DND-41 (cell line): Measurements from ENCODE around the gene SRSF9.

Source experiments
- ATAC-seq: fragments of 200-7000 bp; cut with Tn5 transposase; 3 replicates; pipeline ENCODE4 v1.9.1; 2021; ENCODE audit warnings: low read depth; ENCODE audit not compliant: insufficient read depth
- DNase-seq: peaks from one replicate; pipeline ENCODE4 v3.0.0-alpha.2; 2020
- H2AFZ ChIP-seq: 2 replicates; pipeline ENCODE4 v1.6.0; 2012; ENCODE audit warnings: low read depth, low read length
- H3K27ac ChIP-seq: 2 replicates; pipeline ENCODE4 v1.5.1; 2012; ENCODE audit warnings: low read length, inconsistent platforms
- H3K27me3 ChIP-seq: fragments of 200-600 bp; sonication (generic); 2 replicates; pipeline ENCODE4 v1.6.0; 2012; ENCODE audit warnings: low read length, mild to moderate bottlenecking, inconsistent platforms; ENCODE audit not compliant: insufficient read depth, poor library complexity
- H3K36me3 ChIP-seq: 2 replicates; pipeline ENCODE4 v1.5.1; 2012; ENCODE audit warnings: low read length, inconsistent platforms; ENCODE audit not compliant: insufficient read depth
- H3K4me1 ChIP-seq: 2 replicates; pipeline ENCODE4 v1.5.1; 2012; ENCODE audit warnings: mild to moderate bottlenecking, low read length; ENCODE audit not compliant: insufficient read depth
- H3K4me2 ChIP-seq: 2 replicates; pipeline ENCODE4 v1.6.0; 2012; ENCODE audit warnings: mild to moderate bottlenecking, moderate library complexity, low read length, inconsistent platforms; ENCODE audit not compliant: insufficient read depth
- H3K4me3 ChIP-seq, 2 experiments: fragments of 200-600 bp in 1 of 2; shearing (Covaris generic) in 1 of 2; 2 replicates each; pipeline ENCODE4 v1.5.1; 2012 to 2016; ENCODE audit warnings: inconsistent platforms in 2 of 2, low read length in 2 of 2, mild to moderate bottlenecking in 2 of 2, low read depth in 1 of 2, moderate library complexity in 1 of 2
- H3K79me2 ChIP-seq: 2 replicates; pipeline ENCODE4 v1.6.0; 2012; ENCODE audit warnings: low read length, inconsistent platforms; ENCODE audit not compliant: insufficient read depth
- H3K9ac ChIP-seq: 2 replicates; pipeline ENCODE4 v1.6.0; 2012; ENCODE audit warnings: low read depth, mild to moderate bottlenecking, inconsistent platforms, low read length, moderate library complexity
- H3K9me3 ChIP-seq: 2 replicates; pipeline ENCODE4 v1.5.1; 2012; ENCODE audit warnings: low read length, moderate library complexity, mild to moderate bottlenecking, inconsistent platforms; ENCODE audit not compliant: insufficient read depth, severe bottlenecking
- H4K20me1 ChIP-seq: 2 replicates; pipeline ENCODE4 v1.6.0; 2012; ENCODE audit warnings: low read length; ENCODE audit not compliant: insufficient read depth
- EZH2 ChIP-seq: IDR thresholded peaks from 3 replicates; pipeline ENCODE4 v1.6.1; 2012; ENCODE audit warnings: borderline replicate concordance, low read depth, mild to moderate bottlenecking, moderate library complexity, low read length, inconsistent platforms; ENCODE audit not compliant: severe bottlenecking
- TF ChIP-seq, protein P1 (sequence below): IDR thresholded peaks from 2 replicates; pipeline ENCODE4 v1.5.1; 2012; ENCODE audit warnings: borderline replicate concordance, low read length, moderate library complexity, mild to moderate bottlenecking; ENCODE audit not compliant: poor library complexity, severe bottlenecking; ENCODE audit errors: extremely low read depth

The SRSF9 gene

DNA sequence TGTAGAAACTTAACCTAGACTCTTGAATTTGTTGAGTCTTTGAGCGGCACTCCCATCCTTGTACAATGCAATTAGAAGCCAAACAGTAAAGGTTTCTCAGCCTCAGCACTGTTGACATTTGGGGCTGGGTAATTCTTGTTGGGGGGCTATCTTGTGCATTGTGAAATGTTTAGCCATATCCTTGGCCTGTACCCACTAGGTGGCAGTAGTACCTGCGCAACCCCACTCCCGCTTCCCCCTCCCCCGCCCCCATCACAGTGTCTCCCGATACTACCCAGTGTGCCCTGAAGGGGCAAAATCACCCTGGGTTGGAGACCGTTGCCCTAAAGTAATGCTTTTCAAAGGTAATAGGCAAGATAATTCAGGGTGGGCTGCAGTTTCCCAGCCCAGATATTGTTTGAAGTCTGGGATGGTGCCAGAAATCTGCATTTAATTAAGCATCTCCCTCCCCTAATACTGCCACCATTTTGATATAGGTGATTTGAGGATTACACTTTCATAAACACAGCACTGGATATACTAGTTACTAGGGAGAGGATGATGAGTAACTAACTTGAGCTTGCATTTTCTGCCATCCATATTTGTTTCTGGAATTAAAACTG, 29.8 kb downstream of the SRSF9 start:
- H3K4me2 ChIP-seq: peak overlapping the region; percentile 96
- H3K9me3 ChIP-seq: no peaks in the 10 kb centered on the region
- no peak overlapping the region for H3K27ac ChIP-seq
- H3K9ac ChIP-seq: no peak overlapping the region
- H3K4me3 ChIP-seq: no peak overlapping the region
- H3K4me1 ChIP-seq: peaks cover 35% of the 10 kb centered on the region
- H2AFZ ChIP-seq: no peak overlapping the region
- H4K20me1 ChIP-seq: peaks cover 17% of the 10 kb centered on the region
- TF ChIP-seq EZH2: no peak
- TF ChIP-seq, protein P1, sequence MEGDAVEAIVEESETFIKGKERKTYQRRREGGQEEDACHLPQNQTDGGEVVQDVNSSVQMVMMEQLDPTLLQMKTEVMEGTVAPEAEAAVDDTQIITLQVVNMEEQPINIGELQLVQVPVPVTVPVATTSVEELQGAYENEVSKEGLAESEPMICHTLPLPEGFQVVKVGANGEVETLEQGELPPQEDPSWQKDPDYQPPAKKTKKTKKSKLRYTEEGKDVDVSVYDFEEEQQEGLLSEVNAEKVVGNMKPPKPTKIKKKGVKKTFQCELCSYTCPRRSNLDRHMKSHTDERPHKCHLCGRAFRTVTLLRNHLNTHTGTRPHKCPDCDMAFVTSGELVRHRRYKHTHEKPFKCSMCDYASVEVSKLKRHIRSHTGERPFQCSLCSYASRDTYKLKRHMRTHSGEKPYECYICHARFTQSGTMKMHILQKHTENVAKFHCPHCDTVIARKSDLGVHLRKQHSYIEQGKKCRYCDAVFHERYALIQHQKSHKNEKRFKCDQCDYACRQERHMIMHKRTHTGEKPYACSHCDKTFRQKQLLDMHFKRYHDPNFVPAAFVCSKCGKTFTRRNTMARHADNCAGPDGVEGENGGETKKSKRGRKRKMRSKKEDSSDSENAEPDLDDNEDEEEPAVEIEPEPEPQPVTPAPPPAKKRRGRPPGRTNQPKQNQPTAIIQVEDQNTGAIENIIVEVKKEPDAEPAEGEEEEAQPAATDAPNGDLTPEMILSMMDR: peak; percentile 66
- ATAC-seq: peak; percentile 41
- peak; percentile 77 for DNase-seq
- peaks cover 60% of the 10 kb centered on the region for H3K79me2 ChIP-seq
- H3K27me3 ChIP-seq: no peaks in the 10 kb centered on the region
- peaks cover 52% of the 10 kb centered on the region for H3K36me3 ChIP-seq

DNA sequence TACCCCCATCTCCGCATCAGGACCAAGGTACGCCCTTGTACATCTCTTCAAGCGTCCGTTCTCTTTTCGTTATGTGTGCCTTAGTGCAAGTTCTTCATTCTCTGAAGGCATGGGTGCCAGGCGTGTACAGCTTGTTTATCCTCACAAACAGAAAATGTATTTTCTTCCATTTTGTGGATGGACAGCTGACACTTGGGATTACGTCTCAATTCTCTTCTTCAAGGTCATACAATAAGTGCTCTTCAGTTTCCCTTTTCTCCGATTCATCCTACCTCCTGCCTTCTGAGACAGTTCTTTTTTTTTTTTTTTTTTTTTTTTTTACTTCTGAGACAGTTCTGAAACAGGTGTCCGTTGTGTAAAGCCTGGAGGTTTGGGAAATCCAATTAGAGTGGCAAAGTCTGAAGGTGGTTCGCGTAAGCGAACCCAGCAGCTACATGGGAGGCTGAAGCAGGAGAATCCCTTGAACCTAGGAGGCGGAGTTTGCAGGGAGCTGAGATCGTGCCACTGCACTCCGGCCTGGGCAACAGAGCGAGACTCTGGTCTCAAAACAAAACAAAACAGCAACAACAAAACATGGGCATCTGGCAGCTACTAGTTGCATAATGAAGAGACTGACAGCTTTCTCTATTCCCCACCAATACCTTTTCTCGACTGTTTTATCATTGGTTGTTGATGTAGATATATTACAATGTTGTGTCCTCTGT, 30.9 kb downstream of the SRSF9 start:
- H4K20me1 ChIP-seq: peaks cover 17% of the 10 kb centered on the region
- H3K36me3 ChIP-seq: peaks cover 41% of the 10 kb centered on the region
- H2AFZ ChIP-seq: peak overlapping the region; percentile 78; the same call in 1 of the 2 replicates
- no peaks in the 10 kb centered on the region for H3K27me3 ChIP-seq
- no peaks in the 10 kb centered on the region for H3K9me3 ChIP-seq
- H3K9ac ChIP-seq: peak overlapping the region; percentile 56
- peak overlapping the region; percentile 96 for H3K4me2 ChIP-seq
- peaks cover 49% of the 10 kb centered on the region for H3K79me2 ChIP-seq
- H3K27ac ChIP-seq: peak overlapping the region; percentile 68
- DNase-seq (no peak), ATAC-seq (peak; percentile 1; the same call in 1 of the 3 replicates)
- TF ChIP-seq, protein P1: no peak
- TF ChIP-seq EZH2: no peak
- H3K4me3 ChIP-seq: peak overlapping the region; percentile 44 to 76; a peak in 3 of 4 replicates
- H3K4me1 ChIP-seq: peaks cover 25% of the 10 kb centered on the region

DNA sequence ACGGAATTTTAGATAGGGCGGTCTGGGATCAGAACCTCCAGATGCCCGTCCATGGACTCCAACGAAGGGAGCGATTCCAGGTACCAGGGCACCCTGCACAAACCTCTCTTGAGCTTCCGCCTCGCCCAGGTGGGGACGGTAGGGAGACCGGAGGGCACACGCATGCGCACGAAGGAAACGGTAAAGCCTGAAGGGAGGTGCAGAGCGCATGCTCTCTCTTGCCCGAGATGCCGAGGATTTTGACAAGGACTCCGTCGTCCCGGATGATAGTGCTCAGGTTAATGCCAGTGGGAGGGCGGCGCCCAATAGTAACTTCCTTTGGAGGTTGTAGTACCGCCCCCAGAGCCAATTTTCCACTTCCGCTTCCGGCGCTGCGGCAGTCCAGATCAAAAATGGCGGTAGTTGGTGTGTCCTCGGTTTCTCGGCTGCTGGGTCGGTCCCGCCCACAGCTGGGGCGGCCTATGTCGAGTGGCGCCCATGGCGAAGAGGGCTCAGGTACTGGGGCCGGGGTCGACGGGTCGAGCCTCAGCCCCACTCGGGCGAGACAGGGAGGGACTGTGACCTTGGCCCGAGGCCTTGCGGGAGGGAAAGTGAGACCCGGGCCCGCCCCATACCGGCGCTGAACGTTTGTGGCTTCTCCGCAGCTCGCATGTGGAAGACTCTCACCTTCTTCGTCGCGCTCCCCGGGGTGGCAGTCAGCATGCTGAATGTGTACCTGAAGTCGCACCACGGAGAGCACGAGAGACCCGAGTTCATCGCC, 31.6 kb downstream of the SRSF9 start, which contains the start of gene COX6A1:
TSS of gene COX6A1 (plus strand) at position 379 of the 760 bp plus-strand sequence. CDS start at position 393, 14 bp downstream.
- DNase-seq (peak; percentile 99), ATAC-seq (peak; percentile 98)
- Histone ChIP-seq H3K27ac (peak within 1 kb of the TSS; percentile 68), H2AFZ (peak within 1 kb of the TSS; percentile 78), H3K4me2 (peak within 1 kb of the TSS; percentile 96), H3K27me3 (no peaks in the 10 kb centered on the region), H3K4me1 (peaks cover 25% of the 10 kb centered on the region), H3K79me2 (peaks cover 42% of the 10 kb centered on the region), H3K9me3 (no peaks in the 10 kb centered on the region), H4K20me1 (peaks cover 17% of the 10 kb centered on the region), H3K4me3 (peak within 1 kb of the TSS; percentile 44 to 76), H3K36me3 (peaks cover 34% of the 10 kb centered on the region), H3K9ac (peak within 1 kb of the TSS; percentile 56)
- TF ChIP-seq, protein P1: peak; percentile 15
- TF ChIP-seq EZH2: no peak
